NT2/D1 (cell line): Measurements from ENCODE around the gene CLMN.

Experiments
- YY1 ChIP-seq: IDR thresholded peaks from 2 replicates; pipeline ENCODE4 v1.6.1; 2011; ENCODE audit not compliant: insufficient read length, insufficient read depth
- ZNF274 ChIP-seq: IDR thresholded peaks from 2 replicates; pipeline ENCODE4 v1.6.1; 2011; ENCODE audit warnings: mild to moderate bottlenecking, low read depth, low read length

- TF ChIP-seq YY1 (no peak), ZNF274 (no peak)
Observed at GRCh38 chr14:95143808-95144620, 175.7 kb downstream of the CLMN start.
